Measurements from ENCODE around the gene ALKBH2. TPM values are rescaled to one million over a fixed set of nuclear protein-coding genes. Genes with fewer than 3 reads are reported as not detected.
"Not testable (repeated sequence)": the region's sequence is repeated elsewhere in the genome, so short reads cannot be mapped to it uniquely, and the experiment has no call there.

Gene ALKBH2
- total RNA-seq, 1 donor from 2014 or later: 25.1 TPM

DNA sequence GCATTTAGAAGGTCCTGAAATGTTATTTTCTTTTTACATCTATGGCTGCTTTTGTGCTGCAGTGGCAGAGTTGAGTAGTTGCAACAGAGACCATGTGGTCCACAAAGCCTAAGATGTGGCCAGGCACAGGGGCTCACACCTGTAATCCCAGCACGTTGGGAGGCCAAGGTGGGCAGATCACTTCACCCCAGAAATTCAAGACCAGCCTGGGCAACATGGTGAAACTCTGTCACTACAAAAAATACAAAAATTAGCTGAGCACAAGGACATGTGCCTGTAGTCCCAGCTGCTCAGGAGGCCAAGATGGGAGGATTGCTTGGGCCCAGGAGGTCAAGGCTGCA, 27.4 kb downstream of the ALKBH2 start:
- DNase-seq: no peak

DNA sequence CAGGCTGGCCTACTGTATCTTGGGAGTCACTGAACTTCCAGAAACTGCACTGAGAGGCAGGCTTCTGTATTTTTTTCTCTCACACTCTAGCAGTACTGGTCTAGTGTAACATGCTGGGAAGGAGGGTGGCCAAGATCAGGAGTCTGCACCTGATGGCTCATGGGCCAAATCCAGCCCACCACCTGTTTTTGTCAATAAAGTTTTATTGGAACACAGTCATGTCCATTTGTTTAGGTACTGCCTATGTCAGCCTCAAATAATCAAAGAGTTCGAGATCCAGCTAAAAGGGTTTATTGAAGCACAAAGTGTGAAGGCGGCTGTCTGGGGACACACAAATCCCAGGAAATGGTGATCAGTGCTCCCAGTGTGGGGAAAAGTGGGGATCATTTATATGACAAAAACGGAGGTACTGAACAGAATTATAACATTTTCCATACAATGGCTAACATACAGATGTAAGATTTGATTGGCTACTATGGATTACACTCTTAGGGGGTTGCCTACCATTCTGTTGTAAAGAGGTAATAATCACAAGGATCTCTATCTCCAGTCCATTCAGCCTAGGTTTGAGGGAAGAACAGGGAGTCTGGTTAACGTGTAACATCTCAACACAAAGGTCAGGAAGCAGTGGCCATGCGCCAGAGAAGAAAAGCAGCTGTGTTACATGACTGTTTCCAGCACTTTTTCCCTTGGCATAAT, 28.0 kb downstream of the ALKBH2 start:
- no peak for DNase-seq

DNA sequence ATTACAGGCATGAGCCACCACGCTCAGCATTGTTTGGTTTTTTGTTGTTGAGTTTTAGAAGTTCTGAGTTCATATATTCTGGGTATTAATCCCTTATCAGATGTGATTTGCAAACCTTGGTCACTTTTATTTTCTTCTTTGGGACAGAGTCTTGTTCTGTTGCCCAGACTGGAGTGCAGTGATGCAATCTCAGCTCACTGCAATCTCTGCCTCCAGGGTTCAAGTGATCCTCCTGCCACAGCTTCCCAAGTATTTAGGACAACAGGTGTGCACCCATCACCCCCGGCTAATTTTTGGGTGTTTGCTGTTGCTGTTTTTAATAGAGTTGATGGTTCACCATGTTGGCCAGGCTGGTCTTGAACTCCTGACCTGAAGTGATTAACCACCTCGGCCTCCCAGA, 29.1 kb downstream of the ALKBH2 start:
- DNase-seq: no peak

DNA sequence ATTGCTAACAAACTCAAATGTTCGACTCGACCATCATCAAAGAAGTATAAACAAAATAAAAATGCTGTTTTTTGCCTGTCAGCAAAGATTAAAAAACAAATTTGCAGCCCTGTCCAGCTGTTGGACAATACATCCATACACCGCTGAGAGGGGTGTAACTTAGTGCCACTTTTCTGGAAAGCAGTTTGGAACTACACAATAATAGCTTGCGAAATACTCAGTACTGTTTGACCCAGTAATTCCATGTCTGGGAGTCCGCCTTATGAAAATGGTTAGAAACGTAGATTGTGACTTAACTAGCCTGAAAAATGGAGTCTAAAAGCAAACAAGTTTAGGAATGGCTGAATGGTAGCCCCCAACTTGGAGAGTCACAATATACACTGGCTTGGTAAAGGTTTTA, 34.5 kb downstream of the ALKBH2 start:
- no peak for DNase-seq

DNA sequence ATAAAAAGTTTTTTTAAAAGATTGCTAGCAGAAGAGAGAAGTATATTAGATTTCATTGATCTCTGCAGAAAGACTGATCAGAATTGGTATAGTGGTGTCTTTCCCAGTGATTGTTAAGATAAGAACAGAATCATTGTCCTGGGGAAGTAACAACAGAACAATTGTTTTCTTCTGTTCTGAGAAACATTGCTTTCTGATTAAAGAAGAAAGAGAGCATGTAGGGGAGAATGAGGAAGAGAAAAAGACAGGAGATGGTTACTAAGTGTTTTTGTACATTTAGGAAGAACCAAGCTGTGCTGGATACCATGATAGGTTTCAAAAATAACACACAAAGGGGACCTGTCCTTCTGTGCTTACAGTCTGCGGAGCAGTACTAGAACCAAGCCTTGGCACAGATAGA, 35.9 kb downstream of the ALKBH2 start:
- DNase-seq: no peak

DNA sequence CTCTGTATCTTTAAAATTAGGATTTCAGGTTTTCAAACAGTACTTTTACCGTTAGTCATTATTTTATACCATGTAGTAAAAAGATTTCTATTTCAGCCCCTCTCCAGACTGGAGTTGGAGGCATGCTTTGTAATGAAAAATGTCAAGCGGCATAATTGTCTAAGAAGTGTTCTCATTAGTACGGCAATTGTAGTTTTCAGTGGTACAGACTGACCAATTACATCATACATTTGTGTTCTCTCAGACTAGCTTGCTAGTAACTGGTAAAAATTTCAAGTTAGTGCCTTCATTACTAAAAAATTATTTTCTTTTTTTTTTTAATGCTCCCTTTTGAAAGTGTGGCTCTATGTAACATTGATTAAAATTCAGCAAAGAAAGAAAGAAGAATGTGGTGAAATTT, 36.4 kb downstream of the ALKBH2 start:
- no peak for DNase-seq

DNA sequence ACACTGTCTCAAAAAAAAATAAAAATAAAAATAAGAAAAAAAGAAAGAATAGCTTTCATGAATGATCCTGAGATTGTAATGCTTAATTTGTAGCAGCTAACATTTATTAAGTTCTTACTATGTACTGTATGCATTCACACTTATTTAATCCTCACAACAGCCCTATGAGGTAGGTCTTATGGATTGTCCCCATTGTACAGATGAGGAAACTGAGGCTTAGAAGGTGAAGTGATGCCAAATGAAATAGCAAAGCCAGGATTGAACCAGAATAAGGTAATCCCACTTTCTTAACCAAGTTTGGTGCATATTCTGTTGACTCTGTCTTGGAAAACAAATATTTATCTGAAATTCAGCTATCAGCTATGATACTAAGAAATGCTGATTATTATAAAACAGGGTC, 38.8 kb downstream of the ALKBH2 start:
- DNase-seq: no peak

DNA sequence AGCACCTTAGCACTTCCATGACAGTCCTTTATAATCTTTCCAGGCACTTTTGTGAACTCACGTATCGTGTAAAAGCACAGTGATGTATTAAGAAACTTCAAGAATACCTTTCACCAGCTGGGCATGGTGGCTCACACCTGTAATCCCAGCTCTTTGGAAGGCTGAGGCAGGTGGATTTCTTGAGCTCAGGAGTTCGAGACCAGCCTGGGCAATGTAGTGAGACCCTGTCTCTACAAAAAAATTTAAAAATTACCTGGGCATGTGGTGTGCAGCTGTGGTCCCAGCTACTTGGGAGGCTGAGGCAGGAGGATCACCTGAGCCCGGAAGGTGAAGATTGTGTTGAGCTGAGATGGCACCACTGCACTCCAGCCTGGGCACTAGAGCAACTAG, 39.2 kb downstream of the ALKBH2 start:
- DNase-seq: not testable (repeated sequence)

DNA sequence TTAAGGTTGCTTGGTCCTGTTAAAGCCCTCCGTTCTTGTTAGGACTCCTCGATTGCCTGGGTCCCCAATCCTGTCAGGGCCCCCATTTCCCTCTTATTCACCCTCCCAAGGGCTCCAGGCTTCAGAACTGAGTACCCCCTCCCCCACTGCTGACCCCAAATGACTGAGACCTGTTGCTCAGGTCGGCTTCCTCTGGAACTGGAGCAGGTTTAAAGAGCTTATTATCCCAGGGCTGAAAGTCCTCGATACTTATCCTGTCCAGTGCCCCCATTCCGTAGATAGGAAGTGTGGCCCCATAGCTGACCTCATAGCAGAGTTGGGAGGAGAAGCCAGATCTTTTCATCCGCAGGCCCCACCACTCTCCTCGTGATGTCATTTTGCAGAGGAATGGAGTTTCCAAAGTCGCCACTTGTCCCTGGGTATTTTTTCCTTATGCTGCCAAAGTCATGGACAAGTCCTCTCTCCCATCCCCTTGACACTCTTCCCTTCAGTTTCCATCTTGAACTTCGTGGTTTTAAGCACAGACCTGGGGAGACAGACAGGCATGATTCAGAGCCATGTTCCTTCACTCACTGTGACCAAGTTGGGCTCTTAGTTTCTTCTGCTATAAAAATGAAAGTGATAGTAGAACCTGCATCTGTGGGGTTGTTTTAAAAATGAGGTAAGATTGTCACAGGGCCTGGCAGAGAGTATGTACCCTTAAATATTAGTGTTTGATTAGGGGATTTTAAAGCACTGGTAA, 39.7 kb downstream of the ALKBH2 start:
- no peak for DNase-seq

DNA sequence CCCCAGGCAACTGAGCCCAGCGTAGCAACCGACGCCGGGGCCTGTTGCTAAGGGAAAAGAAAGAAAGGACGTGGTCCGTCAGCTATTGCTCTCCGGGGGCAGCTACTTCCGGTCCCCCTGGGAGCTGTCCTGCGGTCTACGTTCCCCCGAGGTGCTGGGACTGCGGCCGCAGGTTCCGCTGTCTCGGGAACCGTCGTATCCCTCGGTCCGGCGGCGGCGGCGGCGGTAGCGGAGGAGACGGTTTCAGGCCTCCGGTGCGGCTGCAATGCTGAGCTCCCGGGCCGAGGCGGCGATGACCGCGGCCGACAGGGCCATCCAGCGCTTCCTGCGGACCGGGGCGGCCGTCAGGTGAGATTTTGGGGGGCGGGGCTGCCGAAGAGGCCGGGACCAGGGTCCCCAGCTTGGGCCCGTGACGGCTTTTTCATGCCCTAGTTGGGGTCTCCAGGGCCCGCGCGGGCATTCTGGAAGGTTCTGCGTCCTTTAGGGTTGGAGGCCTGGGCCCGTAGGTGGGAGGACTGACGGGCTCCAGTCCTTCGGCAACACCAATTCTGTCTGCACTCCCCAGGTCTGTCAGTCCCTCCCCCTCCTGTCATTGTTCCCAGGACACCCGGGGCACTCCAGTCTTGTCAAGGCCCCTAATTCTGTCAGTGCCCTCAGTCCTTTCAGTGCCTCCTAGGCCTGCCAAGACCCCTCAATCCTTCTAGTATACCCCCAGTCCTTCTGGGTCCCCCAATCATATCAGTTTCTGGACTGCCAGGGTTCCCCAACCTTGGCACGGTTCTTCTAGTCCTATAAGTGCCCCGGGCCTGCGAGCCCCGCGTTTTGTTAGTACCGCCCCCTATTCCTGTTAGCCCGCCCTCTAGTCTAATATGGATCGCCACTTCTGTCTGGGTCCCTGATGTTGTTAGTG, 40.6 kb downstream of the ALKBH2 start, which contains the start of gene USP30:
USP30 (plus strand) TSS at position 163 of the 910 bp plus-strand sequence; CDS start at position 266, 103 bp downstream.
- DNase-seq: peak; percentile 81

DNA sequence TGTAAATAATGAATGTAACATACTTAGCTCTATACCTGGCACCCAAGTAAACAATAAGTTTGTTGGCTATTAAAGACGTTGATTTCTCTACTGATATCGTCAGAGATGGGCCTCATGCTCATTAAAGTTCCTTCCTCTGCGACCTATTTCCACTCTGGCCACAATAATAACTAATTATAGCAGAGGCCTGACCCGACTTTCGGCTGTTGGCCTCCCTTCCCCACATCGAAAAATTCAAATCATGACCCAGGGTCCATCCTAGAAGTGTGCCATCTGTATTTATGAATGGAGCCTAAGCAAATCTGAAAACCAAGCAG, 41.2 kb downstream of the ALKBH2 start:
- no peak for DNase-seq

DNA sequence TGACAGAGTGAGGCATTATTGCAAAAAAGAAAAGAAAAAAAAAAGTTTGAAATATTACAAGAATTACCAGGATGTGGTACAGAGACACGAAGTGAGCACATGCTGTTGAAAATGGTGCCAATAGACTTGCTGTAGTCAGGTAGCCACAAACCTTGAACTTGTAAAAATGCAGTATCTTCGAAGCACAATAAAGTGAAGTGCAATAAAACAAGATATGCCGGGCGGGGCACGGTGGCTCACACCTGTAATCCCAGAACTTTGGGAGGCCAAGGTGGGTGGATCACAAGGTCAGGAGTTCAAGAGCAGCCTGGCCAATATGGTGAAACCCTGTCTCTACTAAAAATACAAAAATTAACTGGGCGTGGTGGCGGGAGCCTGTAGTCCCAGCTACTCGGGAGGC, 43.5 kb downstream of the ALKBH2 start:
- not testable (repeated sequence) for DNase-seq

DNA sequence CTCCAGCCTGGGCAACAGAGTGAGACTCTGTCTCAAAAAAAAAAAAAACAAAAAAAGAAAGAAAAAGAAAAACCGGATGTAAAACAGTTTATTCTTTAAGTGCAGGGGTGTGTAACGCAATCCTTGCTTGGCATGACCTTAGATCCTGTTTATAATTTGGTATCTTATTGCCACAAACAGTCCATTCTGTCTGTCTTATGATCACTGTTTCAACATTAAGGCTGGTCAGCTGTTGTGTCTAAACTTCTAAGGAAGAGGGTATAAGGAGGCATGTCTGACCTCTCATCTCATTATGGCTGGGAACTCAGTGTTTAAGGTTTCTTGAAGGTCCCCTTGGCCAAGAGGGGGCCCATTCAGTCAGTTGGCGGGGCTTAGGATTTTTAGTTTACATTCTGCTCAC, 44.6 kb downstream of the ALKBH2 start:
- not testable (repeated sequence) for DNase-seq

DNA sequence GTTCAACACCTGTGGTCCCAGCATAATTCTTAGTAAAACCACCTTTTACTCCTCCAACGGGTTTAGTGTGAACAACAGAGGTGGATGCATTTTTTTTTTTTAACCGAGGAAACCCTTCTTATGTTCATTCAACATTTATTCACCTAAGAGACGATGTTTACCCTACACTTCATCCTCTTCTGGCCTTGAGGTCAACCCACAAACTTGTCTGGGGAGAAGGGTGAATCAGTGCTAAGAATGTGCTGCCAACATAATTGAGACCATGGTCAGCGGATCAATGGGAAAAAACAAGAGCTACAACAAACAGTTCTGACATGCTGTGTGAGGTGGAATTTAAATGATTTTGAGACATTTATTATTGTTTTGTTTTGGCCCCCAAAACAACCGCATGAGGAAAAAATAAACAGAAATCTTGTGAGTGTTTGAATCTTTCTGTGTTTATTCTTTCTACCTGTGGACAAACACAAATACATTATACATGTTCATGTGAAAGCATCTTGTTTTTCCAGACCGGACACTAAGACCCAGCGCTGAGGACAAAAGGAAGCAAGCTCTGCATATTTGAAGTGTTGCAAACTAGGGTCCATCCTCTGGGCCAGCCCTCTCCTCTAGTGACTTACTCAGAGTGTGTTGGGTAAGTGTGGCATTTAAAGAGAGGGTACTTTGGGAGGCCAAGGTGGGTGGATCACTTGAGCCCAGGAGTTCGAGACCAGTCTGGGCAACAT, 46.0 kb downstream of the ALKBH2 start:
- DNase-seq: no peak

DNA sequence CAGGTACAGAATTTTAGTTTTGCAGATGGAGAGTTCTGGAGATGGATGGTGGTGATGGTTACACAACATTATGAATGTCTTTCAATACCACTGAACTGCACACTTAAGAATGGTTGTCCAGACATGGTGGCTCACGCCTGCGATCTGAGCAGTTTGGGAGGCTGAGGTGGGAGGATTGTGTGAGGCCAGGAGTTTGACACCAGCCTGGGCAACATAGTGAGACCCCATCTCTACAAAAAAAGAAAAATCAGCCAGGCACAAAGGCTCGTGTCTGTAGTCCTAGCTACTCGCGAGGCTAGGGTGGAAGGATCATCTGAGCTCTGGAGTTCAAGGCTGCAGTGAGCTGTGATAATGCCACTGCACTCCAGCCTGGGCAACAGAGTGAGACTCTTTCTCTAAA, 49.0 kb downstream of the ALKBH2 start:
- no peak for DNase-seq

Small RNAs within 50 kb of the gene (small RNA-seq; reads per million reads assigned to genes)
- not detected for gene RNA5SP372

Other genes with a start within 250 kb of the ALKBH2 start
- gene SSH1, start 235.9 kb downstream of the ALKBH2 start, total RNA-seq: 7.5 TPM
- gene DAO, start 213.4 kb downstream of the ALKBH2 start, total RNA-seq: not detected
- gene SVOP, start 72.4 kb downstream of the ALKBH2 start, total RNA-seq: 30.9 TPM
- gene USP30, start 40.9 kb downstream of the ALKBH2 start, total RNA-seq: 17.6 TPM
- gene UNG, start 4.1 kb upstream of the ALKBH2 start, total RNA-seq: 26.8 TPM
- 3.4 TPM for gene ACACB, start 23.1 kb upstream of the ALKBH2 start, total RNA-seq
- 0.16 TPM for gene FOXN4, start 215.8 kb upstream of the ALKBH2 start, total RNA-seq

Measured in occipital lobe (tissue), 3 donors.